ENCODE data around the gene ERG.
A peak's percentile ranks its signal among the peaks of the same experiment; 100 is the strongest.

ERG gene

GRCh38 chr21:38356883-38357625 is 141.2 kb downstream of the ERG start:
- DNase-seq (ENCODE audit: low spot score): no peak

GRCh38 chr21:38355992-38356781 is 142.1 kb downstream of the ERG start:
- DNase-seq (ENCODE audit: low spot score): peak; percentile 65

GRCh38 chr21:38355353-38355752 is 142.9 kb downstream of the ERG start:
- no peak for DNase-seq (ENCODE audit: low spot score)

GRCh38 chr21:38354746-38355145 is 143.5 kb downstream of the ERG start:
- DNase-seq (ENCODE audit: low spot score): no peak

- DNase-seq (ENCODE audit: low spot score): no peak
Observed at GRCh38 chr21:38354231-38354630, 144.0 kb downstream of the ERG start.

- peak; percentile 55 for DNase-seq (ENCODE audit: low spot score)
Observed at GRCh38 chr21:38352536-38353219, 145.6 kb downstream of the ERG start.

- peak; percentile 19 for DNase-seq (ENCODE audit: low spot score)
Observed at GRCh38 chr21:38351961-38352521, 146.2 kb downstream of the ERG start.

GRCh38 chr21:38351176-38351959 is 146.9 kb downstream of the ERG start:
- DNase-seq (ENCODE audit: low spot score): no peak

- no peak for DNase-seq (ENCODE audit: low spot score)
Observed at GRCh38 chr21:38350684-38351083, 147.6 kb downstream of the ERG start.

- no peak for DNase-seq (ENCODE audit: low spot score)
Observed at GRCh38 chr21:38349977-38350376, 148.3 kb downstream of the ERG start.

- no peak for DNase-seq (ENCODE audit: low spot score)
Observed at GRCh38 chr21:38349111-38349746, 149.0 kb downstream of the ERG start.

- DNase-seq (ENCODE audit: low spot score): no peak
Observed at GRCh38 chr21:38346286-38346685, 152.0 kb downstream of the ERG start.

GRCh38 chr21:38343691-38344090 is 154.6 kb downstream of the ERG start:
- no peak for DNase-seq (ENCODE audit: low spot score)

- DNase-seq (ENCODE audit: low spot score): no peak
Observed at GRCh38 chr21:38342739-38343138, 155.5 kb downstream of the ERG start.

- DNase-seq (ENCODE audit: low spot score): no peak
Observed at GRCh38 chr21:38341546-38342012, 156.7 kb downstream of the ERG start.

GRCh38 chr21:38340131-38340530 is 158.1 kb downstream of the ERG start:
- DNase-seq (ENCODE audit: low spot score): no peak

GRCh38 chr21:38337793-38338192 is 160.5 kb downstream of the ERG start:
- DNase-seq (ENCODE audit: low spot score): no peak

- DNase-seq (ENCODE audit: low spot score): no peak
Observed at GRCh38 chr21:38334866-38335265, 163.4 kb downstream of the ERG start.

- DNase-seq (ENCODE audit: low spot score): peak; percentile 11
Observed at GRCh38 chr21:38333301-38334272, 164.7 kb downstream of the ERG start.

- DNase-seq (ENCODE audit: low spot score): no peak
Observed at GRCh38 chr21:38330666-38331065, 167.6 kb downstream of the ERG start.
